ENCODE results near the gene ANKRD65.

The ANKRD65 gene

GRCh38 chr1:1430114-1430982 lies 9.3 kb upstream of the ANKRD65 start:
- no peak for TF ChIP-seq CTCF (IDR thresholded peaks at IDR 0.05)

GRCh38 chr1:1429671-1430073 lies 8.6 kb upstream of the ANKRD65 start:
- no peak for TF ChIP-seq CTCF (IDR thresholded peaks at IDR 0.05)

GRCh38 chr1:1428174-1428573 lies 7.1 kb upstream of the ANKRD65 start:
- no peak for TF ChIP-seq CTCF (IDR thresholded peaks at IDR 0.05)

- TF ChIP-seq CTCF (IDR thresholded peaks at IDR 0.05): no peak
Observed at GRCh38 chr1:1427820-1428148, 6.7 kb upstream of the ANKRD65 start.

- no peak for TF ChIP-seq CTCF (IDR thresholded peaks at IDR 0.05)
Observed at GRCh38 chr1:1427106-1427819, 6.2 kb upstream of the ANKRD65 start.

GRCh38 chr1:1426496-1427105 lies 5.5 kb upstream of the ANKRD65 start:
- no peak for TF ChIP-seq CTCF (IDR thresholded peaks at IDR 0.05)

GRCh38 chr1:1425753-1426495 lies 4.8 kb upstream of the ANKRD65 start:
- no peak for TF ChIP-seq CTCF (IDR thresholded peaks at IDR 0.05)

Data from LNCAP (cell line).